ENCODE data around the gene TMEM120A. TPM values are rescaled to one million over a fixed set of nuclear protein-coding genes. Genes with fewer than 3 reads are reported as not detected.

TMEM120A gene
- total RNA-seq, 1 donor from 2014 or later = 22.5 TPM

DNA sequence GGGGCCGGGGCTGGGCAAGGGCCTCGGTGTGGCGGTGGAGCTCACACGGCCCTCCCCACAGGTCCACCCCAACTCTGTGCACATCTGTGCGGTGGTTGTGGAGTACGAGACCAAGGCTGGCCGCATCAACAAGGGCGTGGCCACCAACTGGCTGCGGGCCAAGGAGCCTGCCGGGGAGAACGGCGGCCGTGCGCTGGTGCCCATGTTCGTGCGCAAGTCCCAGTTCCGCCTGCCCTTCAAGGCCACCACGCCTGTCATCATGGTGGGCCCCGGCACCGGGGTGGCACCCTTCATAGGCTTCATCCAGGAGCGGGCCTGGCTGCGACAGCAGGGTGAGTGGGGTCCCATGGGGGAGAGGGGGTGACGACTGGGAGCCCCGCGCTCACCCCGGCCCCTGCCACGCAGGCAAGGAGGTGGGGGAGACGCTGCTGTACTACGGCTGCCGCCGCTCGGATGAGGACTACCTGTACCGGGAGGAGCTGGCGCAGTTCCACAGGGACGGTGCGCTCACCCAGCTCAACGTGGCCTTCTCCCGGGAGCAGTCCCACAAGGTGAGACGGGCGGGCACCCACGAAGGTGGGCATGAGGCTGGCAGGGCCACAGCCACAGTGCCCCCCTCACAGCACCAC, 8.8 kb downstream of the TMEM120A start:
- Mint-ChIP-seq H3K4me3 (no peak overlapping the region), H3K27ac (no peak overlapping the region), H3K36me3 (peaks cover 4% of the 10 kb centered on the region), H3K27me3 (no peaks in the 10 kb centered on the region), H3K9me3 (no peaks in the 10 kb centered on the region), H3K4me1 (ENCODE audit: unreplicated experiment) (peaks cover 11% of the 10 kb centered on the region)
- no peak for DNase-seq (ENCODE audit: extremely low spot score, unreplicated experiment)
- TF ChIP-seq, protein P1, sequence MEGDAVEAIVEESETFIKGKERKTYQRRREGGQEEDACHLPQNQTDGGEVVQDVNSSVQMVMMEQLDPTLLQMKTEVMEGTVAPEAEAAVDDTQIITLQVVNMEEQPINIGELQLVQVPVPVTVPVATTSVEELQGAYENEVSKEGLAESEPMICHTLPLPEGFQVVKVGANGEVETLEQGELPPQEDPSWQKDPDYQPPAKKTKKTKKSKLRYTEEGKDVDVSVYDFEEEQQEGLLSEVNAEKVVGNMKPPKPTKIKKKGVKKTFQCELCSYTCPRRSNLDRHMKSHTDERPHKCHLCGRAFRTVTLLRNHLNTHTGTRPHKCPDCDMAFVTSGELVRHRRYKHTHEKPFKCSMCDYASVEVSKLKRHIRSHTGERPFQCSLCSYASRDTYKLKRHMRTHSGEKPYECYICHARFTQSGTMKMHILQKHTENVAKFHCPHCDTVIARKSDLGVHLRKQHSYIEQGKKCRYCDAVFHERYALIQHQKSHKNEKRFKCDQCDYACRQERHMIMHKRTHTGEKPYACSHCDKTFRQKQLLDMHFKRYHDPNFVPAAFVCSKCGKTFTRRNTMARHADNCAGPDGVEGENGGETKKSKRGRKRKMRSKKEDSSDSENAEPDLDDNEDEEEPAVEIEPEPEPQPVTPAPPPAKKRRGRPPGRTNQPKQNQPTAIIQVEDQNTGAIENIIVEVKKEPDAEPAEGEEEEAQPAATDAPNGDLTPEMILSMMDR (conservative IDR thresholded peaks at IDR 0.05) = no peak

GRCh38 chr7:75985009-75985517, 9.3 kb downstream of the TMEM120A start:
- H3K27me3 Mint-ChIP-seq = no peaks in the 10 kb centered on the region
- no peak overlapping the region for H3K27ac Mint-ChIP-seq
- no peaks in the 10 kb centered on the region for H3K9me3 Mint-ChIP-seq
- peaks cover 7% of the 10 kb centered on the region for H3K4me1 Mint-ChIP-seq (ENCODE audit: unreplicated experiment)
- peaks cover 4% of the 10 kb centered on the region for H3K36me3 Mint-ChIP-seq
- TF ChIP-seq, protein P1 (conservative IDR thresholded peaks at IDR 0.05) = no peak
- H3K4me3 Mint-ChIP-seq = no peak overlapping the region
- no peak for DNase-seq (ENCODE audit: extremely low spot score, unreplicated experiment)

DNA sequence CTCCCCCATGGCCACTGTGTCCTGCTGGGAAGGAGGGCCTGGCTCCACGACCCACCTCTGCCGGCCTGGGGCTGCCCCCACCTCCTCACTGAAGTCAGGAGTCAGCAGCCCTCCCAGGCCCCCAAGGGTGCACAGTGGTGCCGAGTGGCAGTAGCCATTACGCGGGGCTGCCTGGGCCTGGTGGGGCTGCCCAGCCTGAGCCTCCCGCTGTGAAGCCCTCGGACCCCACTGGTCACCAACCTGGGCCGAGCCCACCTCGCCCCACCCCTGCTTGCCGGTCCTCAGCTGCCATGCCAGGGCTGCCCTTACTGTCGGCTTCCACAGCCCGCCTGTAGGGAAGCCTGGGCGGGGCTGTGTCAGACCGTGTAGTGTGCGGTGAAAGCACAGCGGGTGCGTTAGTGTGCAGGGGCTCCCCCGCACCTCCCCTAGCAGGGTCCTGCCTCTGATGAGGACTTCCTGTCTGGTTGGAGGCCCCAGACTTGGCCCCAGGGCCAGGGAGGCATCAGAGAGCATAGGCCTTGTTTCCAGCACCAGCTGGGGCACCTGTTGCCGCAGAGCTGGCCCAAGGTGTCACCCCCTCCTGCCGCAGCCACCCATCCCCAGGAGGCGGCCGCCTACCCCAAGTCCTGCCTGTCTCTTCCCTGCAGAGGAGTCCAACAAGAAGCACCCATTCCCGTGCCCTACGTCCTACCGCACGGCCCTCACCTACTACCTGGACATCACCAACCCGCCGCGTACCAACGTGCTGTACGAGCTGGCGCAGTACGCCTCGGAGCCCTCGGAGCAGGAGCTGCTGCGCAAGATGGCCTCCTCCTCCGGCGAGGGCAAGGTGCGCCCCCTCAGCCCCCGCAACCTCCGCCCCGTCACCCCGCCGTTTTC, 10.0 kb downstream of the TMEM120A start:
- Mint-ChIP-seq H3K4me3 (no peak overlapping the region), H3K4me1 (ENCODE audit: unreplicated experiment) (no peaks in the 10 kb centered on the region), H3K9me3 (no peaks in the 10 kb centered on the region), H3K36me3 (peaks cover 4% of the 10 kb centered on the region), H3K27ac (no peak overlapping the region), H3K27me3 (no peaks in the 10 kb centered on the region)
- TF ChIP-seq, protein P1 (conservative IDR thresholded peaks at IDR 0.05) = no peak
- DNase-seq (ENCODE audit: extremely low spot score, unreplicated experiment) = peak; percentile 69

DNA sequence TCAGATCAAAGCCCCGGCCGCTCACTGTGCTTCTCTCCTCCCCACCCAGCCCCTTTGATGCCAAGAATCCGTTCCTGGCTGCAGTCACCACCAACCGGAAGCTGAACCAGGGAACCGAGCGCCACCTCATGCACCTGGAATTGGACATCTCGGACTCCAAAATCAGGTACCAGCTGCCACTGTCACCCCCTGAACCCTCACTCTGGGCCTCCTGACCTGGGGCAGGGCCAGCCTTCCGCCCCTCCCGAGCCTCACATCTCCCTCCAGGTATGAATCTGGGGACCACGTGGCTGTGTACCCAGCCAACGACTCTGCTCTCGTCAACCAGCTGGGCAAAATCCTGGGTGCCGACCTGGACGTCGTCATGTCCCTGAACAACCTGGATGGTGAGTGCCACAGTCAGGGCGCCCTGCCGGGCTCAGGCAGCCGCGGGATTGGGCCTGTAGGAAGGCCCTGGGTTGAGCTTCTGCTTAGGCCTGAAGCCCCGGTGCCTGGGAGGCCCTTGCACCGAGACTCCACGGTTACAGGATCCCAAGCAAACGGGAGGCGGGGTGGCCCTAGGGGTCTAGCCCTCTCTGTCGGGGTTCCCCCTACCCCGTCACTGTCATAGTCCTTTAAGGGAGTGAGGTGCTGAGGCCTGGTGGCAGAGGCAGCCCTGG, 10.8 kb downstream of the TMEM120A start:
- no peak for DNase-seq (ENCODE audit: extremely low spot score, unreplicated experiment)
- no peaks in the 10 kb centered on the region for H3K4me1 Mint-ChIP-seq (ENCODE audit: unreplicated experiment)
- no peaks in the 10 kb centered on the region for H3K9me3 Mint-ChIP-seq
- TF ChIP-seq, protein P1 (conservative IDR thresholded peaks at IDR 0.05) = no peak
- no peaks in the 10 kb centered on the region for H3K27me3 Mint-ChIP-seq
- H3K27ac Mint-ChIP-seq = no peak overlapping the region
- H3K36me3 Mint-ChIP-seq = peaks cover 4% of the 10 kb centered on the region
- no peak overlapping the region for H3K4me3 Mint-ChIP-seq

DNA sequence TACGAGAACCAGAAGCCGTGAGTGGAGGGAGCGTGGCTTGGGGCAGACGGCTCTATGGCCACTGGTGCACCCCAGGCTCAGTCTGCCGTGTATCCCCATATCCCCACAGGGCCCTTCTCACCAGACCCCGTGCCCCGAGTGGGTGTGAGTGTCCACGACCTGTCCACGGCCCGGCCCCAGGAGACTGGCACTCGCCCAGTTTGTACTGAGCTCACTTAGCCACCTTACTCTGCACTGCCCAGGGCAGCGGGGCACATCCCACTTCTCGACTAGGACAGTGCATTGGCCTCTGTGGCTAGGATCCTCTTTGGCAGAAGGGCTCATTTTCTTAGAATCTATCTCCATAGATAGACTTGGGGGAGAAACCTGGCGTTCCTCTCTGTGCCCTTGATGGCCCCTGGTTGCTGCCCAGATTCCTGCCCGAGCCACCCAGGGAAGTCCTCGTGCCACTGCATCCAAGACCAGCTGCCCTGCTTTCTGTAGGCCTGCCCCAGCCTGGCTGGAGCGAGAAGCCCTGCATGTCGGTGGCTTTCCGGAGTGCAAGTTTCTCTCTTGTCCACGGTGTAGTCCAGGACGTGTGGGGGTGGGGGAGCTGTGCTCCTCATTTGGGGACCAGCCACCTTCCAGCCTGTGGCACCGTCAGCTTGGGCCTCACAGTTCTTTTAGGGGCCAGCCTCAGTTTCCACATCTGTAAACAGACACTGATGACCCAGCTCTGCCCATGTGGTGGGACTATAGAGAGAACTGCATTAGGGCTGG, 11.9 kb downstream of the TMEM120A start:
- DNase-seq (ENCODE audit: extremely low spot score, unreplicated experiment) = no peak
- Mint-ChIP-seq H3K4me1 (ENCODE audit: unreplicated experiment) (no peaks in the 10 kb centered on the region), H3K4me3 (no peak overlapping the region), H3K36me3 (peaks cover 4% of the 10 kb centered on the region), H3K27ac (no peak overlapping the region), H3K27me3 (no peaks in the 10 kb centered on the region), H3K9me3 (no peaks in the 10 kb centered on the region)
- TF ChIP-seq, protein P1 (conservative IDR thresholded peaks at IDR 0.05) = no peak

All from type B pancreatic cell (in vitro differentiated cells).